ENCODE measurements around the gene PHIP. TPM values are rescaled to one million over a fixed set of nuclear protein-coding genes. Genes with fewer than 3 reads are reported as not detected.
A peak's percentile ranks its signal among the peaks of the same experiment; 100 is the strongest.

PHIP gene
- total and polyA plus RNA-seq, 9 of the 15 experiments (the other 6 are each of a cell fraction or from before 2014, with no cell fraction given): 8.1 to 36.3 (median 16.5) TPM

DNA sequence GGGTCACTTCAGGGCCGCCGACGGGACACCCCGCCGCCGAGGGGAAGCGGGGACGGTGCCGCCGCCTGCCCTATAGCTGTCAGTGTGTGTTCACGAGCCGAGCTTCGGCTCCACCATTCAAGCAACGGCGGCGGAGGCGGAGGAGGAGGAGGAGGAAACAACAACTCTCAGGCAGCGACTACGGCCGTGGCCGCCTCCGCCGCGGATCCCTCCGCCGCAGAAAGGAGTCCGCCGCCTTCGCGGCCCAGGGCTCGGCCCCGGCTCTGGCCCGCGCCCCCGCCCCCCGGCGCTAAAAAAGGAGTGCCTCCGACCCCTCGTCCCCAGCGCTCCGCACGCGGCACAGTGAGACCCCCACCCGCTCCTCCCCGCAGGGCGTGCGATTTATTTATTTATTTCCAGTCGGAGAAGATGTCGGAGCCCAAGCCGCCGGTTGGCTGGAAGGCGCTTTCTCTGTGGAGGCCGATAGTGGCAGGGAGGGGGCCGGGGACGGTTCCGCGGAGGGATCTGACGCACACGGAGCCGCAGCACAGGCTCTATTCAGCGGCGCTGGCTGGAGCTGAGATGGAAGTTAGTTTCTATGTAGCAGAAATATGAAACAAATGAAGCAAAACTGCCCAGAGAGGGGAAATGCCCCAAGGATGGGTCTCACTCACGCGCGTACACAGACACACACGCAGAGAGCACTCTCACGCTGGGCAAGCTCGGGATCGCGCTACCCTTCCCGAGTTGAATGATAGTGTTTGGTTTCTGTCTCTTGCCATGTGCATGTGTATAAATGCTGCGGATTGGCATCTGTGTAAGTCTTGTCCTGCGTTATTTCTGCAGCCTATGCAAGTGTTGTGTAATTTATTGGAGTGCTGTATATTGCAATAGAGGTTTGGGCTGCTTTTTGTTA, at the start of gene PHIP (continued):
- TF ChIP-seq CREM (IDR thresholded peaks at IDR 0.05; ENCODE audit: low read depth) (peak; percentile 67; the same call in 1 of the 2 replicates), ZNF41 (CRISPR knock-in tag; conservative IDR thresholded peaks at IDR 0.05) (no peak), NFRKB (IDR thresholded peaks at IDR 0.05; ENCODE audit: low read depth) (peak; percentile 83; the same call in 1 of the 2 replicates), TEAD2 (tag; IDR thresholded peaks at IDR 0.05) (no peak), ZNF174 (CRISPR knock-in tag; IDR thresholded peaks at IDR 0.05) (no peak), TCF7 (IDR thresholded peaks at IDR 0.05; ENCODE audit: borderline replicate concordance) (peak; percentile 34; the same call in 1 of the 2 replicates), FOXK2 (conservative IDR thresholded peaks at IDR 0.05 in 1 of 2, IDR thresholded peaks at IDR 0.05 in 1 of 2; ENCODE audit: low read depth in 2 of 2) (peak; percentile 34 to 39; a peak in 2 of 4 replicates), BRD4 (IDR thresholded peaks at IDR 0.05) (peak; percentile 78; the same call in 1 of the 2 replicates), SNIP1 (IDR thresholded peaks at IDR 0.05; ENCODE audit: low read depth) (no peak), POLR2G (IDR thresholded peaks at IDR 0.05; ENCODE audit: low read depth, low read length) (peak; percentile 94), PURB (CRISPR knock-in tag; IDR thresholded peaks at IDR 0.05; ENCODE audit: low read depth) (no peak), SRSF9 (IDR thresholded peaks at IDR 0.05; ENCODE audit: borderline replicate concordance, low read depth, low read length) (no peak), LARP7 (IDR thresholded peaks at IDR 0.05) (no peak), SETDB1 (IDR thresholded peaks at IDR 0.05; ENCODE audit: low read length) (no peak), NUFIP1 (IDR thresholded peaks at IDR 0.05; ENCODE audit: partially characterized antibody) (no peak), ZNF124 (CRISPR knock-in tag; IDR thresholded peaks at IDR 0.05) (no peak), HLTF (IDR thresholded peaks at IDR 0.05) (0 out of 2 replicates have a peak, but pooled peaks have one; percentile 19), RBM39 (optimal IDR thresholded peaks at IDR 0.05; ENCODE audit: low read depth, low read length) (no peak), MCM7 (IDR thresholded peaks at IDR 0.05) (no peak), ERF (CRISPR knock-in tag; IDR thresholded peaks at IDR 0.05) (no peak), FOXP1 (CRISPR knock-in tag; IDR thresholded peaks at IDR 0.05) (peak; percentile 34; the same call in 1 of the 2 replicates)
- TF ChIP-seq, protein P1, sequence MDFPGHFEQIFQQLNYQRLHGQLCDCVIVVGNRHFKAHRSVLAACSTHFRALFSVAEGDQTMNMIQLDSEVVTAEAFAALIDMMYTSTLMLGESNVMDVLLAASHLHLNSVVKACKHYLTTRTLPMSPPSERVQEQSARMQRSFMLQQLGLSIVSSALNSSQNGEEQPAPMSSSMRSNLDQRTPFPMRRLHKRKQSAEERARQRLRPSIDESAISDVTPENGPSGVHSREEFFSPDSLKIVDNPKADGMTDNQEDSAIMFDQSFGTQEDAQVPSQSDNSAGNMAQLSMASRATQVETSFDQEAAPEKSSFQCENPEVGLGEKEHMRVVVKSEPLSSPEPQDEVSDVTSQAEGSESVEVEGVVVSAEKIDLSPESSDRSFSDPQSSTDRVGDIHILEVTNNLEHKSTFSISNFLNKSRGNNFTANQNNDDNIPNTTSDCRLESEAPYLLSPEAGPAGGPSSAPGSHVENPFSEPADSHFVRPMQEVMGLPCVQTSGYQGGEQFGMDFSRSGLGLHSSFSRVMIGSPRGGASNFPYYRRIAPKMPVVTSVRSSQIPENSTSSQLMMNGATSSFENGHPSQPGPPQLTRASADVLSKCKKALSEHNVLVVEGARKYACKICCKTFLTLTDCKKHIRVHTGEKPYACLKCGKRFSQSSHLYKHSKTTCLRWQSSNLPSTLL (IDR thresholded peaks at IDR 0.05): no peak
- TF ChIP-seq, protein P2, sequence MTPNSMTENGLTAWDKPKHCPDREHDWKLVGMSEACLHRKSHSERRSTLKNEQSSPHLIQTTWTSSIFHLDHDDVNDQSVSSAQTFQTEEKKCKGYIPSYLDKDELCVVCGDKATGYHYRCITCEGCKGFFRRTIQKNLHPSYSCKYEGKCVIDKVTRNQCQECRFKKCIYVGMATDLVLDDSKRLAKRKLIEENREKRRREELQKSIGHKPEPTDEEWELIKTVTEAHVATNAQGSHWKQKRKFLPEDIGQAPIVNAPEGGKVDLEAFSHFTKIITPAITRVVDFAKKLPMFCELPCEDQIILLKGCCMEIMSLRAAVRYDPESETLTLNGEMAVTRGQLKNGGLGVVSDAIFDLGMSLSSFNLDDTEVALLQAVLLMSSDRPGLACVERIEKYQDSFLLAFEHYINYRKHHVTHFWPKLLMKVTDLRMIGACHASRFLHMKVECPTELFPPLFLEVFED (CRISPR knock-in tag; conservative IDR thresholded peaks at IDR 0.05): no peak
- TF ChIP-seq, protein P3, sequence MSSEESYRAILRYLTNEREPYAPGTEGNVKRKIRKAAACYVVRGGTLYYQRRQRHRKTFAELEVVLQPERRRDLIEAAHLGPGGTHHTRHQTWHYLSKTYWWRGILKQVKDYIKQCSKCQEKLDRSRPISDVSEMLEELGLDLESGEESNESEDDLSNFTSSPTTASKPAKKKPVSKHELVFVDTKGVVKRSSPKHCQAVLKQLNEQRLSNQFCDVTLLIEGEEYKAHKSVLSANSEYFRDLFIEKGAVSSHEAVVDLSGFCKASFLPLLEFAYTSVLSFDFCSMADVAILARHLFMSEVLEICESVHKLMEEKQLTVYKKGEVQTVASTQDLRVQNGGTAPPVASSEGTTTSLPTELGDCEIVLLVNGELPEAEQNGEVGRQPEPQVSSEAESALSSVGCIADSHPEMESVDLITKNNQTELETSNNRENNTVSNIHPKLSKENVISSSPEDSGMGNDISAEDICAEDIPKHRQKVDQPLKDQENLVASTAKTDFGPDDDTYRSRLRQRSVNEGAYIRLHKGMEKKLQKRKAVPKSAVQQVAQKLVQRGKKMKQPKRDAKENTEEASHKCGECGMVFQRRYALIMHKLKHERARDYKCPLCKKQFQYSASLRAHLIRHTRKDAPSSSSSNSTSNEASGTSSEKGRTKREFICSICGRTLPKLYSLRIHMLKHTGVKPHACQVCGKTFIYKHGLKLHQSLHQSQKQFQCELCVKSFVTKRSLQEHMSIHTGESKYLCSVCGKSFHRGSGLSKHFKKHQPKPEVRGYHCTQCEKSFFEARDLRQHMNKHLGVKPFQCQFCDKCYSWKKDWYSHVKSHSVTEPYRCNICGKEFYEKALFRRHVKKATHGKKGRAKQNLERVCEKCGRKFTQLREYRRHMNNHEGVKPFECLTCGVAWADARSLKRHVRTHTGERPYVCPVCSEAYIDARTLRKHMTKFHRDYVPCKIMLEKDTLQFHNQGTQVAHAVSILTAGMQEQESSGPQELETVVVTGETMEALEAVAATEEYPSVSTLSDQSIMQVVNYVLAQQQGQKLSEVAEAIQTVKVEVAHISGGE (CRISPR knock-in tag; IDR thresholded peaks at IDR 0.05): peak in 1 of 3 experiments; percentile 54; a peak in 1 of 6 replicates

Measured in K562 (cell line).